SH-SY5Y (cell line): Measurements from ENCODE around the gene DNAJB14.

Experiments used
- GATA2 ChIP-seq: IDR thresholded peaks from 2 replicates; pipeline ENCODE4 v1.6.1; 2011; ENCODE audit warnings: mild to moderate bottlenecking, low read depth, low read length
- GATA3 ChIP-seq: IDR thresholded peaks from 2 replicates; pipeline ENCODE4 v1.6.1; 2011; ENCODE audit warnings: low read depth, mild to moderate bottlenecking, low read length, moderate library complexity

- TF ChIP-seq GATA2 (no peak), GATA3 (no peak)
These were observed 19.4 kb upstream of the DNAJB14 start for GRCh38 chr4:99965674-99966350.
